HG03442 (cell line): ENCODE data around the gene BIRC6.
"Not testable (repeated sequence)": the region's sequence is repeated elsewhere in the genome, so short reads cannot be mapped to it uniquely, and the experiment has no call there.

Experiments used
- ATAC-seq: cut with Tn5 transposase; IDR thresholded peaks from one replicate; pipeline ENCODE4 v1.9.1; 2021; ENCODE audit warnings: mild to moderate bottlenecking, moderate library complexity; ENCODE audit not compliant: unreplicated experiment

The BIRC6 gene

DNA sequence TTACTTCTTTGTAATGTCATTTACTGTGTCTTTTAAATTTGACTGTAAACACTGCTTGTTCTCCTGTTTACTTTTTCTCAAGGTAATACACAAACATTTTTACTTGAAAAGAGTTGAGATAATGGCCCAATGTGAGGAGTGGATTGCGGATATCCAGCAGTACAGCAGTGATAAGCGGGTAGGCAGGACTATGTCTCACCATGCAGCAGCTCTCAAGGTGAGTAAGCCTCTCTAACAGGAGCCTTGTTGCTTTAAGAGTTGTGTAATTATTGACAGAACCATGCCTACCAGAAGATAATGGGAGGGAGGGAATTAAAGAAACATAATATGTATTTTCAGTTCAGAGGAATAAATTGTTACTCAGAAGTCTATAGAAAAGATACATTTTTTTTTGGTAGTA is 254.5 kb downstream of the BIRC6 start:
- no peak for ATAC-seq

DNA sequence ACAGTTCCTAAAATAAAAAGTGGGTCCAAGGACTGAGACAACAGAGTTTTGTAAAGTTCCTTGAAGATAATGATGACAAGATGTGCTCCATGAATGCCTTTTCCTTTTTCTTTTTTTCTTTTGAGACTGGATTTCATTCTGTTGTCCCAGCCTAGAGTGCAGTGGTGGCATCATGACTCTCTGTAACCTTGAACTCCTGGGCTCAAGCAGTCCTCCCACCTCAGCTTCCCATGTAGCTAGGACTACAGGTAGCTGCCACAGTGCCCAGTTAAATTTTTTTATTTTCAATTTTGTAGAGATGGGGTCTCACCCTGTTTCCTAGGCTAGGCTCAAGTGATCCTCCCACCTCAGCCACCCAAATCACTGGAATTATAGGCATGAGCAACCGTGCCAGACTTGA is 254.9 kb downstream of the BIRC6 start:
- ATAC-seq: no peak

DNA sequence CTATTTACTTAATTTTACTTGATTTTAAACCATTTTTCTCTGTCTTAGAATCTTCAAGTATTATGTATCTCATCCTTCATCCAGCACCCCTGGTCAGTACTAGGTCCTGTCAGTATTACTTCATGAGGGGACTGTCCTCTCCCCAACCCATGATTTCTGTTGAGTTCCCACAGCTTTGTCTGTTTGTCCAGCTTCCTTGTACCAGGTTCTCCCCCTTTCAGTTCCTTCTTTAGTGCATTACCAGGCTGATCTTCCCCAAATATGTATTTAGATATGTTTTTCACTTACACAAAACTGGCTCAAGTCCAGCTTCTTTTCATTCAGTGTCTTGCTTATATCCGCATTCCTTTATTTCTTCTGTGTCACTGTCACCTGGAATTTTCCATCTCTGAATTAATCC is 257.3 kb downstream of the BIRC6 start:
- ATAC-seq: no peak

DNA sequence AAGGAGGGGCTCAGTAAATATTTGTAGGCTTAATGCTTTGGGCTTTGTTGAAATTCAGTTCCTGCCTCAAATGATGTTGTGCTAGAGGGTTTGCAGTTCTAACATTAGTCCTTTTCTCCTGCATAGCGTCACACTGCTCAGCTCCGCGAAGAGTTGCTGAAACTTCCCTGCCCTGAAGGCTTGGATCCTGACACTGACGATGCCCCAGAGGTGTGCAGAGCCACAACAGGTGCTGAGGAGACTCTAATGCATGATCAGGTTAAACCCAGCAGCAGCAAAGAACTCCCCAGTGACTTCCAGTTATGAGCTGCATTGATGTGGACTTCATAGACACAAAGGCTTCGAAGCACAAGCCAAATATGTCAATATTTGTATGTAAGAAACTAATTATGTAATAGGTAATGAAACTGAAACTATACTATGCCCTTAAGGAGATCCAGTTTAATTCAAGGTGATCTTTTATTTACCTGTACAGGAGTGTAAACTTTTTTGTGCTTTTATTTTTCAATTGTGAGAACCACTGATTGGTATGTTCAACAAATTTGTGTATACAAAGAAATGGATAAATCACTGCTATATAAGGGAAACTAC is 260.9 kb downstream of the BIRC6 start:
- ATAC-seq: no peak

DNA sequence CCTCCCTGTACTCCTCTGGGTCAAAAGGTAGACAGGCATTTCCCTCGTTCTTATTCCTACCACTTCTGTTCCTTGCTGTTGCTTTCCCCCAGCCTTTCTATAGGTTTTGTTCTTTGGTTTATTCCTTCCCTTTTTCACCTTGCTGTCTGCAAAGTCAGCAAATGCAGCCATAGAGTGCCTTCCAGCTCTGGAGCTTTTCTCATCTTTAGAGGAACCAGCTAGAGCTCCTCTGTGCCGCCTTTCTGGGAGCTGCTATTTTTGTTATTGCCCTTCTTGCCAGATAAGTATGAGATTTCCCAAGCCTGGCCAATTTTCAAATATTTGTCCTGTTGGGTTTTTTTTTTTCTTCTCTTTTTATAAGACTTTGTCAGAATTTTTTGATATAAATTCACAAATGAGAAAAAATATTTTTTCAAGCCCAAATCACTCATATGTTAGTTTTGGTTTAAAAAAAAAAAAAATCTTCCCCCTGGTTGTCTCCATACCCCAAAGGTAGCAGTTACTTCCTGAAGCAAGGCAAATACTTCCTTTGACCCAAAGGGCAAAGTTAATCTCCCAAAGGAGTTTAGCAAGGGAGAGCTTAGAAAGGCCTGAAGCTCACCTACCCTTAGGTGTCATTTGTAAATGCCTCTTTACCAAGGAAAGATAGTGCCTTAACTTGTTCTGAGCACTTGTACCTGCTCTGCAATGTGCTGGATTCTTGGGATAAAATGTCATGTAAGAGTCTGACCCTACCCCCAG is 265.9 kb downstream of the BIRC6 start:
- ATAC-seq: no peak

DNA sequence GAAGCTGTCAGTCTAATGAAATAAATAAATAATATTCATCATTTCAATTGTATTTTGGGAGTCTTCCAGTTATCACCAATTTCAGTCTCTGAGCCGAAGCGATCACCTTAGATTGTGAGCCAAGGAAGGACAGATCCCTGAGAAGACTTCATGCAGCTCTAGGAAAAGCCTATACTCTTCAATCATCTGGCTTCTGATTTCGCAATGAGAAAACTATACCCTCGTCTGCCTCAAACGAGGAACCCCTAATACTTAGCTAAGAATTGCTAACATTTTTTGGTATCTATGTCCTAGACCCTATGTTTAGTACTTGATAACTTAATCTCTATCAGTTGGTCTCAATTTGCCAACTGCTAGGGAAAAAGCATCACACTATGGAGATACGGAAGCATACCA is 266.5 kb downstream of the BIRC6 start:
- ATAC-seq: no peak

DNA sequence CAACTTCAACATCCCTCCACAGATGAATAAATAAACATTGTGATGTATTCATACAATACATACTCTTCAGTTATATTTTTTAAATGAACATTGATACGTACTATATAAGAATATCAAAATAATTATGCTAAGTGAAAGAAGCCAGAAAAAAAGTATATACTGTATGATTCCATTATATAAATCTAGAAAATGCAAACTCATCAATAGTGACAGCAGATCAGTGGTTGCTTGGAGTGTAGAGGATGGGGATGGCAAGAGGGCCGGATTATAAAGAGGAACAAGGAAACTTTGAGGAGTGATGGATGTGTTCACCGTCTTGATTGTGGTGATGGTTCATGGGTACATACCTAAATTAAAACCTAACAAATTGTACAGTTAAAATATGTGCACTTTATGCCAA is 268.0 kb downstream of the BIRC6 start:
- ATAC-seq: no peak

DNA sequence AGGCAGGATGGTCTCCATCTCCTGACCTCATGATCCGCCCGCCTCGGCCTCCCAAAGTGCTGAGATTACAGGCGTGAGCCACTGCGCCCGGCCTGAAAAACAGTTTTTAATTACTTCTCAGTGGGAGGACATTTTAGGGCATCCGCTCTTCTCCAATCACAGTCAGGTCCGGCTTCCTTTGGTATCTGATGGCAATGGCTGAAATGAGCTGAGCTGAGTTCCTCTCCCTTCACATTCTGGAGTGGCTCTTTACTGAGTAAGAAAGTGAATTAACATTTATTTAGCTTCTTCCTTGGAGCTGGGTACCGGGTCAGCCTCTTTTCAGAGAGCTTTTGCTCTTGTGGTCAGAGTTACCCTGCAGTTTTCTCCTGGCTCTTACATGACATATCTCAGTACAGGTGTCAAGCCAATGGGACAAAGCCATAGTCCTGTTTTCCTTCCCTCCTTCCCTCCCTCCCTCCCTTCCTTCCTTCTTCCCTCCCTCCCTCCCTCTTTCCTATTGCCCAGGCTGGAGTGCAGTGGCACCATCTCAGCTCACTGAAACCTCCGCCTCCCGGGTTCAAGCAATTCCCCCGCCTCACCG is 269.9 kb downstream of the BIRC6 start:
- ATAC-seq: no peak

DNA sequence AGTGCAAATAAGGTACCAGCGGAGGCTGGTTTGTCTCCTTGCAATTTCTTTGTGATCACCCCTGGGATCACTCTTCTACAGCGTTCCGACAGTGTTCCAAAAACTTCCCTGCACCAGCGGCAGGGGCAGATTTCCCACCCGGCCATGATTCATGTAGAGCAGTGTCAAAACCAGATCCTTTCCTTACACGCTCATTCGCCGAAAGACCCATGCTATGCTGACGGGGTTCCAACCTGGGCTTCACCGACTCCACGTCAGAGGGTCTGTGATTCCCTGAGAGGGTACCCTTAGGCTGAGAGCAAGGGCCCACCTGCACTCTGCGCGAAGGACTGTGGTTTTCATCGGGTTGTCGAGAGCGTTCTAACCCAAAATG is 270.6 kb downstream of the BIRC6 start:
- peak; percentile 22 for ATAC-seq

DNA sequence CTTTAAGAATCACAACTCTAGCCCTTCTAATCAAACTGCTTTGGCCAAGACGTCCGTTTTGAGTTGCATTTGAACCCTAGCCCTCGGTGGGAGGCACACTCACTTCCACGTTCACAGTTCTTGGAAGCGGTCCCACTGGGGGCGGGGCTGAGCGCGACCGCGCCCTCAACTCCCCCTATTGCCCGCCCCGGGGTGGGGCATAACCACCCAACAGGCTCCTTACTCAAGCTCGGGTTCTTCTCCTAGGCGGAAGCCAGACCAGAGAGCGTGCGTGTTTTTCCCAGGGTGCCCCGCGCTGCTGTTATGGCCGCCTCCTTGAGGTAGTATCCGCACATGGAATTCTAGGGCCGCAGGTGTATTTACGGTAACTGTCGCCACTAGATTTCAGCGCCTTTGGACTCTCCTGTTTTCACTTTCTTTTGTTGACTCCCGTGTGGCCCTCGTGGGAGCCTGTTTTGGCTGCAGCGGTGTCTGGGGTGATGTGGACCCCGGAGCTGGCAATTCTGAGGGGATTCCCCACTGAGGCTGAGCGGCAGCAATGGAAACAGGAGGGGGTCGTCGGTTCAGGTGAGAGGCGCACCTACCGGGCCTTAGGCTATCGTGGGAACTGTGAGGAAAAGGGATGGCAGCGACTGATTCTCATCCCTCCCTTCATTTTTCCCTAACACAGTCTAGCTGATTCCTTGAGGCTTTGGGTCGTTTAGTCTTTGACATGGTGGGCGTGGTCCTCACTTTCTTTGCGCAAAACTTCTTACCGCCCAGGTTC is 271.2 kb downstream of the BIRC6 start, which contains the start of gene TTC27:
TTC27 (plus strand) TSS at position 237 of the 766 bp plus-strand sequence; CDS start at position 480, 243 bp downstream.
- peak; percentile 99 for ATAC-seq

DNA sequence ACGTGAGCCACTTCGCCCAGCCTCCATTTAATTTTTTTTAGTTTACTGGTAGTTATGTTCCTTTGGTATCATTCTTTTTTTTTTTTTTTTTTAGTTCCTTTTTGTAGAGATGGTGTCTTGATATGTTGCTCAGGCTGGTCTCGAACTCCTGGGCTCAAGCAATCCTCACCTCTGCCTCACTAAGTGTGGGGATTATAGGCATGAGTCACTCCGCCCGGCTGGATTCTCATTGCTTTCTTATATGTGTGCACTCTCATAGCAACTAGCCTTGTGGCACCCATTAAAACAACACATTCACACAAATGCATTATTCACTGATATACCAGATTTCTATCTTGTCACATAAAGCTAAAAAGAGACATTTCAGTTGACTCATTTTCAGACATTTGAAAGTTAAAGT is 275.3 kb downstream of the BIRC6 start:
- no peak for ATAC-seq

DNA sequence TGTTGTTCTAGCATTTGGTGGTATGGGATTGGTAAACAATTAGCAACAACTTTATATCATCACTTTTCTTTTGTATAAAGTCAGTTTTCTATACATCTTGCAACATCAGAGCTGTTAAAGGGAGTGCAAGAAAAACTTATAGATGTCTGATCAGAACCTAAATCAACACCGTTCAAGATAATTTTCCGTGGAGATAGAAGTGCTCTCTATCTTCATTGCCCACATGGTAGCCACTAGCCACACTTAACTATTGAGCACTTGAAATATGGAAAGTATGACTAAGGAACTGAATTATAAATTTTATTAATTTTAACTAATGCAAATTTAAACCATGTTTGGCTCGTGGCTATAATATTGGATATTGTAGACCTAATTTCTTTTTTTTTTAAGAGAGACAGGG is 276.2 kb downstream of the BIRC6 start:
- ATAC-seq: no peak

DNA sequence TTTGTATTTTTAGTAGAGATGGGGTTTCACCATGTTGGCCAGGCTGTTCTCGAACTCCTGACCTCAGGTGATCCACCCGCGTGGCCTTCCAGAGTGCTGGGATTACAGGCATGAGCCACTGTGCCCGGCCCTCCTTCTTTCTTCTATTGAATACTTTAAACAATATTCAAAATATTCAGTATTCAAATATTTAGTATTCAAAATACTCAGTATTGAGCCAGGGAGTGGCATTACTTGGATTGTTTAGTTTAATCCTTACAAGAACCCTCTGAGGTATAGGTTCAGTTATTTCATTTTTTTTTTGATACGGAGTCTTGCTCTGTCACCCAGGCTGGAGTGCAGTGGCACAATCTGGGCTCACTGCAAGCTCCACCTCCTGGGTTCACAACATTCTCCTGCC is 281.7 kb downstream of the BIRC6 start:
- not testable (repeated sequence) for ATAC-seq

DNA sequence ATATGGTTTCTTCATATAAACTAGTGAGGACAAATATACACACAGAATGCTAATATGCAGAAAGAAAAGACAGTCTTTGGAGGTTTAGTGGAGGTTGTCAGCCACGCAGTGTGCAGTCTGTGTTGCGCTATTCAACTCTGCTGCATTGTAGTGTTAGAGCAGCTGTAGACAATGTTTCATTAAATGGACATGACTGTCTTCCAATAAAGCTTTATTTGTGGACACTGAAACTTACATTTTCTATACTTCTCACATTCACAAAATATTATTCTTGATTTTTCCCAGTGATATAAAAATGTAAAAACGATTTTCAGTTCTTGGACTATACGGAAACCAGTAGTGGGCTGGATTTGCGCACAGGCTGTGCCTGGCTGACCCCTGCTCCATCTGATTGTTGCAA is 284.4 kb downstream of the BIRC6 start:
- no peak for ATAC-seq

DNA sequence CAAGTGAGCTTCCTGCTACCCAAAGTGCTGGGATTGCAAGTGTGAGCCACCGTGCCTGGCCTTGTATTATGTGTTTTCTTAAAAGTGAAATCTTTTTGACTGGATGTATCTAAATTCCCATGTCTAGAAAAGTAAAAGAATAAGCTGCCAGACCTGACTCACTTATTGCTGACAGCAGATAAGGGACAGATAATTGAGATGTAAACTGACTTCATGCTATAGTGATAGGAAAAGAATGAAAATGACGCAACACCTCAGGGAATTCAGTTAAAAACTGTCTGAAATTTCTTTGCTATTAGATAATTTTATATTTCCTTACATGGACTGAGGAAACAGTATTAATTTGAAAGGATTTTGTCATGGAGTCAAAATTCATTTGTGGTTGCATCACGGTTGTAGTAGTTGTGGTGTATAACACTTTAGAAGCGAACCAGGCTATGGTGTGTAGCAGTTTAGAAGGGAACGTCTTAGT is 290.4 kb downstream of the BIRC6 start:
- no peak for ATAC-seq

DNA sequence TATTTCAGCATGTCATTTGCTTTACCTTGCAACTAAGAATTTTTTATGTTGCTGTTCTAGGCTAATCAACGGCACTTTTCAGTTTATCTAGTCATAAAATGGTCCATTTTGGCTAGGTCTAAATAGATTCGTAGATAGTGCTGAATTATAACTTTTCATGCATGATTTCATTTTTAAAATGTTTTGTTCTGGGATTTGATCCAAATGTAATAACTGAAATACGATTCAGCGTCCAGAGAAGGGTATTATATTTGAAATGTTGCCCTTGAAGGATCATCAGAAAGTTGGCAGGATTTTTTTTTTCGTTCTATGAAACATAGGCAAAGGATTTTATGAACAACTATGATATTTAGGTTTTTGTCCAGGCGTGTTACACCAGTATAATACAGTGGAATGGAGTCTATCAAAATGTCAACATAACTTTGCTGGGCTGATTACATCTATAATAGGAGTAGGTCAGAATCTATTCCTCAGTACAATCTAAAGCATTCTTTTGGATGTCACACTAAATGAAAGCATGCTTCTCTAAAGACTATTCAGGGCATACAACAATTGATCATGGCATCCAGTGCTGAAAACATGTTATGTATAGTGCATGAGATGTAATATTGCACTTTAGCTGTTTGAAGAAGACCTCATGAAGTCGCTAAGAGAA is 295.9 kb downstream of the BIRC6 start:
- ATAC-seq: no peak

DNA sequence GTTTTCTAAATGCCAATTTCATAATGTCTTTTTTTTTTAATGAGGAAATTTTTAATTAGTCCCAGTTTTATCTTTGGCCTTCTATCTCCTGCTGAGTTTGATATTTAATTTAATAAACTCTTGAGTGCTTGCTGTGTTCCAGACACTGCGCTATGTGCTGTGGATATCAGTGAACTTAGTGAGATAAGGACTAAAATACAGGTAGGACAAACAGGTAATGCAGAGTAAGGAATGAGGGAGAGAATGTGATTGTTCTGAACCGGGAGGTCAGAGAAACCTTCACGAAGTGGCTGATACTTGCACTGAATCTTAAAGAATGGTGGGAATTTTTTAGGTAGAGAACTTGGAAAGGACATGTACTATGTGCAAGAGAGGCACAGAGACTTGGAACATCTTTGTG is 299.2 kb downstream of the BIRC6 start:
- ATAC-seq: no peak

DNA sequence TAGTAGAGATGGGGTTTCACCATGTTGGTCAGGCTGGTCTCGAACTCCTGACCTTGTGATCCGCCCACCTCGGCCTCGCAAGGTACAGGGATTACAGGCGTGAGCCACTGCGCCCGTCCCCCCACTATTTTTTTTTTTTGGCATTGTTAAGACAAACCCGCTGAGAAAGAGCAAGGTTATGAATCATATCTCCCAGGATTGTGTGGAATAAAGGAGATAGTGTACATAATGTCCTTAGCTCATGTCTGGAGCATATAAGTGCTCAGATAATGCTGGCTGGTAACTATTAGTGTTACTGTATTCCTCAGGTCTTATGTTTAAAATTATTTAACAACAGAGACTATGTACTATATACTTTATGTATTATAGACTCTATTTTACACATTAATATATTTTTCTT is 307.0 kb downstream of the BIRC6 start:
- ATAC-seq: no peak

DNA sequence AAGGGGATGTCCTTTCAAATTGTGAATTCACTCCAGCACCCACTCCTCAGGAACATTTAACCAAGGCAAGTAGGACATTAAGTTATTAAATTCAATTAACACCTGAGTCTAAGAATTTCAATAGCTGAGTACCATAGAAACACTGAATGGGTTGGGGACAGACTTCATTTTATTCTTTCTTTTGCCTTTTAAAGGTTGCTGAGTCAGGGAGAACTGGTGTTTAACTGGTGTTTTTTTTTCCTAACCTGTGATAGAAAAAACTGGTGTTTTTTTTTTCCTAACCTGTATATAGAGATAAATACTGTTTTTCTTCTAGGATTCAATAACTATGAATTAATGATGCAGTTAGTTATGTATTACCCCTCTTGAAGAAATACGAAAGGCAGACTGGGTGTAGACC is 309.9 kb downstream of the BIRC6 start:
- no peak for ATAC-seq

DNA sequence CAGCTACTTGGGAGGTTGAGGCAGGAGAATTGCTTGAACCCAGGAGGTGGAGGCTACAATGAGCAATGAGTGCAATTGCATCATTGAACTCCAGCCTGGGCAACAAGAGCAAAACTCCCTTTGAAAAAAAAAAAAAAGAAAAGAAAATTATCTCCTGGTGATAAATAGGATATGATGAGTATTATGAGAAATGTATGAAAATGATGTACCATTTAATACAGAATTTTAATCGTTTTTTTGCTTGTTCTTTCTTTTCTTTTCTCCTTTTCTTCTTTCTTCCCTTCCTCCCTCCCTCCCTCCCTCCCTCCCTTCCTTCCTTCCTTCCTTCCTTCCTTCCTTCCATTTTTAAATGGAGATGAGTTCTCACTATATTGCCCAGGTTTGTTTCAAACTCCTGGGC is 311.4 kb downstream of the BIRC6 start:
- no peak for ATAC-seq
